Neural progenitor cell (in vitro differentiated cells): ENCODE measurements around the gene CELF5. TPM values are rescaled to one million over a fixed set of nuclear protein-coding genes. Genes with fewer than 3 reads are reported as not detected.

Experiments
- DNase-seq: peaks from one replicate; pipeline ENCODE4 v3.0.0-alpha.2; 2016; ENCODE audit warnings: low spot score
- H2AFZ ChIP-seq: fragments of 200-600 bp; sonication (generic); replicated peaks from 2 replicates; pipeline ENCODE4 v1.6.1; 2016; ENCODE audit warnings: antibody characterized with exemption
- H3F3A ChIP-seq: fragments of 200-600 bp; sonication (generic); 2 replicates; pipeline ENCODE4 v1.6.1; 2016; ENCODE audit warnings: antibody characterized with exemption, low read depth
- H3K27ac ChIP-seq: fragments of 200-600 bp; sonication (generic); 2 replicates; pipeline ENCODE4 v1.5.1; 2016; ENCODE audit warnings: mild to moderate bottlenecking
- H3K27me3 ChIP-seq: fragments of 200-600 bp; sonication (generic); 2 replicates; pipeline ENCODE4 v1.6.1; 2016; ENCODE audit warnings: mild to moderate bottlenecking, moderate library complexity
- H3K36me3 ChIP-seq: fragments of 200-600 bp; sonication (generic); 2 replicates; pipeline ENCODE4 v1.5.1; 2016
- H3K4me1 ChIP-seq: fragments of 200-600 bp; sonication (generic); 2 replicates; pipeline ENCODE4 v1.6.1; 2016; ENCODE audit warnings: mixed run types
- H3K4me2 ChIP-seq: fragments of 200-600 bp; sonication (generic); 2 replicates; pipeline ENCODE4 v1.6.1; 2016
- H3K4me3 ChIP-seq: fragments of 200-600 bp; sonication (generic); 2 replicates; pipeline ENCODE4 v1.5.1; 2016
- H3K79me2 ChIP-seq: fragments of 200-600 bp; sonication (generic); 2 replicates; pipeline ENCODE4 v1.6.1; 2016; ENCODE audit warnings: low read depth
- H3K9ac ChIP-seq: fragments of 200-600 bp; sonication (generic); 2 replicates; pipeline ENCODE4 v1.6.1; 2016
- H3K9me3 ChIP-seq: fragments of 200-600 bp; sonication (generic); 2 replicates; pipeline ENCODE4 v1.5.1; 2016; ENCODE audit warnings: low read depth
- H4K20me1 ChIP-seq: fragments of 200-600 bp; sonication (generic); 2 replicates; pipeline ENCODE4 v1.6.1; 2016; ENCODE audit warnings: low read depth
- H3K27ac Mint-ChIP-seq: 3 replicates; pipeline ENCODE4 v1.8.0; 2021; ENCODE audit warnings: mixed read lengths
- H3K27me3 Mint-ChIP-seq: 2 replicates; pipeline ENCODE4 v1.8.0; 2022; ENCODE audit warnings: low read depth, mild to moderate bottlenecking, inconsistent platforms, moderate library complexity, mixed read lengths; ENCODE audit not compliant: insufficient read depth
- H3K36me3 Mint-ChIP-seq: 3 replicates; pipeline ENCODE4 v1.8.0; 2021; ENCODE audit warnings: mixed read lengths
- H3K4me1 Mint-ChIP-seq: 3 replicates; pipeline ENCODE4 v1.8.0; 2021; ENCODE audit warnings: mixed read lengths
- H3K4me3 Mint-ChIP-seq: 3 replicates; pipeline ENCODE4 v1.8.0; 2021; ENCODE audit warnings: mild to moderate bottlenecking, moderate library complexity, mixed read lengths
- H3K9me3 Mint-ChIP-seq: 3 replicates; pipeline ENCODE4 v1.8.0; 2020; ENCODE audit warnings: mixed read lengths
- EZH2 ChIP-seq: fragments of 200-600 bp; sonication (generic); IDR thresholded peaks from 2 replicates; pipeline ENCODE4 v1.6.1; 2017; ENCODE audit warnings: antibody characterized with exemption, mild to moderate bottlenecking, moderate library complexity
- EZH2phosphoT487 ChIP-seq: fragments of 200-600 bp; sonication (generic); IDR thresholded peaks from 2 replicates; pipeline ENCODE4 v1.6.1; 2017; ENCODE audit warnings: antibody characterized with exemption
- total RNA-seq: library from RNA; depleted of rRNA; stranded (reverse); fragments of >200 nt; gene quantifications from 2 replicates; pipeline ENCODE4 v1.2.3, GENCODE V29; 2015; ENCODE audit warnings: low replicate concordance
- TF ChIP-seq, protein P1 (sequence below): fragments of 200-600 bp; sonication (generic); IDR thresholded peaks from 2 replicates; pipeline ENCODE4 v1.5.1; 2017; ENCODE audit warnings: antibody characterized with exemption, mild to moderate bottlenecking

Gene CELF5
- total RNA-seq: 7.9 and 16.1 TPM in 2 replicates

GRCh38 chr19:3224346-3225168 lies at the start of gene CELF5:
Gene CELF5, plus strand, starts transcription at chr19:3224661. Its CDS starts 79 bp downstream, at chr19:3224740.
- H3K4me1 ChIP-seq: peaks cover 8% of the 10 kb centered on the region
- H3K9me3 ChIP-seq: no peaks in the 10 kb centered on the region
- Mint-ChIP-seq H3K27ac (no peak within 1 kb of the TSS), H3K36me3 (peaks cover 2% of the 10 kb centered on the region), H3K4me3 (peak within 1 kb of the TSS; percentile 85), H3K27me3 (peaks cover 2% of the 10 kb centered on the region), H3K4me1 (peaks cover 20% of the 10 kb centered on the region), H3K9me3 (no peaks in the 10 kb centered on the region)
- no peaks in the 10 kb centered on the region for H3K36me3 ChIP-seq
- H3F3A ChIP-seq: peaks cover 20% of the 10 kb centered on the region
- peak; percentile 91 for DNase-seq
- TF ChIP-seq, protein P1, sequence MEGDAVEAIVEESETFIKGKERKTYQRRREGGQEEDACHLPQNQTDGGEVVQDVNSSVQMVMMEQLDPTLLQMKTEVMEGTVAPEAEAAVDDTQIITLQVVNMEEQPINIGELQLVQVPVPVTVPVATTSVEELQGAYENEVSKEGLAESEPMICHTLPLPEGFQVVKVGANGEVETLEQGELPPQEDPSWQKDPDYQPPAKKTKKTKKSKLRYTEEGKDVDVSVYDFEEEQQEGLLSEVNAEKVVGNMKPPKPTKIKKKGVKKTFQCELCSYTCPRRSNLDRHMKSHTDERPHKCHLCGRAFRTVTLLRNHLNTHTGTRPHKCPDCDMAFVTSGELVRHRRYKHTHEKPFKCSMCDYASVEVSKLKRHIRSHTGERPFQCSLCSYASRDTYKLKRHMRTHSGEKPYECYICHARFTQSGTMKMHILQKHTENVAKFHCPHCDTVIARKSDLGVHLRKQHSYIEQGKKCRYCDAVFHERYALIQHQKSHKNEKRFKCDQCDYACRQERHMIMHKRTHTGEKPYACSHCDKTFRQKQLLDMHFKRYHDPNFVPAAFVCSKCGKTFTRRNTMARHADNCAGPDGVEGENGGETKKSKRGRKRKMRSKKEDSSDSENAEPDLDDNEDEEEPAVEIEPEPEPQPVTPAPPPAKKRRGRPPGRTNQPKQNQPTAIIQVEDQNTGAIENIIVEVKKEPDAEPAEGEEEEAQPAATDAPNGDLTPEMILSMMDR: peak; percentile 60
- no peak for TF ChIP-seq EZH2
- peak within 1 kb of the TSS; percentile 84 for H3K4me2 ChIP-seq
- H3K27ac ChIP-seq: no peak within 1 kb of the TSS
- H3K4me3 ChIP-seq: peak within 1 kb of the TSS; percentile 85
- H4K20me1 ChIP-seq: peaks cover 40% of the 10 kb centered on the region
- H3K27me3 ChIP-seq: peaks cover 4% of the 10 kb centered on the region
- no peak within 1 kb of the TSS for H2AFZ ChIP-seq
- peaks cover 4% of the 10 kb centered on the region for H3K79me2 ChIP-seq
- no peak within 1 kb of the TSS for H3K9ac ChIP-seq

GRCh38 chr19:3175781-3176714 lies 48.4 kb upstream of the CELF5 start:
- TF ChIP-seq EZH2 (no peak), EZH2phosphoT487 (no peak)
- TF ChIP-seq, protein P1: no peak
- Mint-ChIP-seq H3K36me3 (no peaks in the 10 kb centered on the region), H3K27ac (no peak overlapping the region), H3K27me3 (peaks cover 2% of the 10 kb centered on the region), H3K4me3 (no peak overlapping the region), H3K4me1 (no peaks in the 10 kb centered on the region), H3K9me3 (no peaks in the 10 kb centered on the region)
- H3K36me3 ChIP-seq: no peaks in the 10 kb centered on the region
- H3K4me2 ChIP-seq: no peak overlapping the region
- no peaks in the 10 kb centered on the region for H3K4me1 ChIP-seq
- DNase-seq: no peak
- no peaks in the 10 kb centered on the region for H3K9me3 ChIP-seq
- H3K27me3 ChIP-seq: no peaks in the 10 kb centered on the region
- no peak overlapping the region for H2AFZ ChIP-seq
- H3K9ac ChIP-seq: no peak overlapping the region
- no peaks in the 10 kb centered on the region for H3K79me2 ChIP-seq
- H3K4me3 ChIP-seq: no peak overlapping the region
- no peak overlapping the region for H3K27ac ChIP-seq
- no peaks in the 10 kb centered on the region for H3F3A ChIP-seq
- H4K20me1 ChIP-seq: no peaks in the 10 kb centered on the region

- Histone ChIP-seq H3K36me3 (no peaks in the 10 kb centered on the region), H3K4me2 (no peak overlapping the region), H3K4me1 (no peaks in the 10 kb centered on the region), H3F3A (no peaks in the 10 kb centered on the region), H3K4me3 (no peak overlapping the region), H4K20me1 (no peaks in the 10 kb centered on the region), H3K27ac (no peak overlapping the region), H3K79me2 (no peaks in the 10 kb centered on the region), H3K27me3 (no peaks in the 10 kb centered on the region), H3K9me3 (no peaks in the 10 kb centered on the region), H2AFZ (no peak overlapping the region), H3K9ac (no peak overlapping the region)
- no peaks in the 10 kb centered on the region for H3K36me3 Mint-ChIP-seq
- H3K27ac Mint-ChIP-seq: no peak overlapping the region
- no peaks in the 10 kb centered on the region for H3K27me3 Mint-ChIP-seq
- peak overlapping the region; percentile 35 for H3K4me3 Mint-ChIP-seq
- DNase-seq: no peak
- no peaks in the 10 kb centered on the region for H3K9me3 Mint-ChIP-seq
- TF ChIP-seq, protein P1: no peak
- TF ChIP-seq EZH2phosphoT487: no peak
- no peak for TF ChIP-seq EZH2
- no peaks in the 10 kb centered on the region for H3K4me1 Mint-ChIP-seq
Observed at GRCh38 chr19:3176715-3177501, 47.6 kb upstream of the CELF5 start.
